ENCODE results near the gene FNDC3A.

Gene FNDC3A

GRCh38 chr13:48975856-48976575, at the start of gene FNDC3A:
TSS of gene FNDC3A (plus strand) at chr13:48975912. CDS start at chr13:49006191, 30,279 bp downstream.
- Histone ChIP-seq H3K9me3 (ENCODE audit: control insufficient read depth in 1 of 2, low read length in 2 of 2) (peaks cover 0 to 3% of the 10 kb centered on the region in 2 donors), H3K4me3 (ENCODE audit: low read depth in 1 of 2, low read length in 2 of 2) (peak within 1 kb of the TSS; percentile 79 to 89), H3K36me3 (ENCODE audit: control insufficient read depth in 1 of 2, insufficient read depth in 2 of 2, low read length in 2 of 2) (no peaks in the 10 kb centered on the region), H3K27ac (ENCODE audit: low read length) (peak within 1 kb of the TSS; percentile 93), H3K27me3 (ENCODE audit: low read depth, low read length) (no peaks in the 10 kb centered on the region), H3K4me1 (ENCODE audit: control insufficient read depth in 1 of 2, insufficient read depth in 2 of 2, low read length in 2 of 2) (peaks cover 0 to 35% of the 10 kb centered on the region in 2 donors)

- H3K27me3 ChIP-seq (ENCODE audit: low read depth, low read length): no peaks in the 10 kb centered on the region
- H3K4me3 ChIP-seq (ENCODE audit: low read depth in 1 of 2, low read length in 2 of 2): no peak overlapping the region
- no peaks in the 10 kb centered on the region for H3K9me3 ChIP-seq (ENCODE audit: control insufficient read depth in 1 of 2, low read length in 2 of 2)
- no peaks in the 10 kb centered on the region for H3K36me3 ChIP-seq (ENCODE audit: control insufficient read depth in 1 of 2, insufficient read depth in 2 of 2, low read length in 2 of 2)
- H3K4me1 ChIP-seq (ENCODE audit: control insufficient read depth in 1 of 2, insufficient read depth in 2 of 2, low read length in 2 of 2): no peaks in the 10 kb centered on the region
- no peak overlapping the region for H3K27ac ChIP-seq (ENCODE audit: low read length)
These were observed 46.8 kb upstream of the FNDC3A start for GRCh38 chr13:48928757-48929430.

- H3K9me3 ChIP-seq (ENCODE audit: control insufficient read depth in 1 of 2, low read length in 2 of 2): no peaks in the 10 kb centered on the region
- no peaks in the 10 kb centered on the region for H3K36me3 ChIP-seq (ENCODE audit: control insufficient read depth in 1 of 2, insufficient read depth in 2 of 2, low read length in 2 of 2)
- H3K27me3 ChIP-seq (ENCODE audit: low read depth, low read length): no peaks in the 10 kb centered on the region
- H3K4me1 ChIP-seq (ENCODE audit: control insufficient read depth in 1 of 2, insufficient read depth in 2 of 2, low read length in 2 of 2): no peaks in the 10 kb centered on the region
- no peak overlapping the region for H3K27ac ChIP-seq (ENCODE audit: low read length)
- no peak overlapping the region for H3K4me3 ChIP-seq (ENCODE audit: low read depth in 1 of 2, low read length in 2 of 2)
These were observed 44.8 kb upstream of the FNDC3A start for GRCh38 chr13:48930918-48931317.

- Histone ChIP-seq H3K9me3 (ENCODE audit: control insufficient read depth in 1 of 2, low read length in 2 of 2) (no peaks in the 10 kb centered on the region), H3K4me3 (ENCODE audit: low read depth in 1 of 2, low read length in 2 of 2) (no peak overlapping the region), H3K27me3 (ENCODE audit: low read depth, low read length) (no peaks in the 10 kb centered on the region), H3K36me3 (ENCODE audit: control insufficient read depth in 1 of 2, insufficient read depth in 2 of 2, low read length in 2 of 2) (no peaks in the 10 kb centered on the region), H3K4me1 (ENCODE audit: control insufficient read depth in 1 of 2, insufficient read depth in 2 of 2, low read length in 2 of 2) (no peaks in the 10 kb centered on the region), H3K27ac (ENCODE audit: low read length) (no peak overlapping the region)
These were observed 37.3 kb upstream of the FNDC3A start for GRCh38 chr13:48938308-48938943.

GRCh38 chr13:48939728-48940127, 36.0 kb upstream of the FNDC3A start:
- H3K4me1 ChIP-seq (ENCODE audit: control insufficient read depth in 1 of 2, insufficient read depth in 2 of 2, low read length in 2 of 2): no peaks in the 10 kb centered on the region
- H3K9me3 ChIP-seq (ENCODE audit: control insufficient read depth in 1 of 2, low read length in 2 of 2): no peaks in the 10 kb centered on the region
- H3K4me3 ChIP-seq (ENCODE audit: low read depth in 1 of 2, low read length in 2 of 2): no peak overlapping the region

GRCh38 chr13:48942131-48942530, 33.6 kb upstream of the FNDC3A start:
- no peaks in the 10 kb centered on the region for H3K9me3 ChIP-seq (ENCODE audit: control insufficient read depth in 1 of 2, low read length in 2 of 2)
- H3K4me1 ChIP-seq (ENCODE audit: control insufficient read depth in 1 of 2, insufficient read depth in 2 of 2, low read length in 2 of 2): no peaks in the 10 kb centered on the region
- H3K27me3 ChIP-seq (ENCODE audit: low read depth, low read length): no peaks in the 10 kb centered on the region
- H3K27ac ChIP-seq (ENCODE audit: low read length): no peak overlapping the region
- no peak overlapping the region for H3K4me3 ChIP-seq (ENCODE audit: low read depth in 1 of 2, low read length in 2 of 2)
- H3K36me3 ChIP-seq (ENCODE audit: control insufficient read depth in 1 of 2, insufficient read depth in 2 of 2, low read length in 2 of 2): no peaks in the 10 kb centered on the region

More at GRCh38 chr13:48939728-48940127, 36.0 kb upstream of the FNDC3A start:
- Histone ChIP-seq H3K36me3 (ENCODE audit: control insufficient read depth in 1 of 2, insufficient read depth in 2 of 2, low read length in 2 of 2) (no peaks in the 10 kb centered on the region), H3K27me3 (ENCODE audit: low read depth, low read length) (no peaks in the 10 kb centered on the region), H3K27ac (ENCODE audit: low read length) (no peak overlapping the region)

- no peaks in the 10 kb centered on the region for H3K4me1 ChIP-seq (ENCODE audit: control insufficient read depth in 1 of 2, insufficient read depth in 2 of 2, low read length in 2 of 2)
- no peak overlapping the region for H3K4me3 ChIP-seq (ENCODE audit: low read depth in 1 of 2, low read length in 2 of 2)
- H3K9me3 ChIP-seq (ENCODE audit: control insufficient read depth in 1 of 2, low read length in 2 of 2): no peaks in the 10 kb centered on the region
- H3K27me3 ChIP-seq (ENCODE audit: low read depth, low read length): no peaks in the 10 kb centered on the region
- H3K36me3 ChIP-seq (ENCODE audit: control insufficient read depth in 1 of 2, insufficient read depth in 2 of 2, low read length in 2 of 2): no peaks in the 10 kb centered on the region
- H3K27ac ChIP-seq (ENCODE audit: low read length): no peak overlapping the region
These were observed 31.5 kb upstream of the FNDC3A start for GRCh38 chr13:48944221-48944620.

- H3K4me1 ChIP-seq (ENCODE audit: control insufficient read depth in 1 of 2, insufficient read depth in 2 of 2, low read length in 2 of 2): no peaks in the 10 kb centered on the region
- no peaks in the 10 kb centered on the region for H3K27me3 ChIP-seq (ENCODE audit: low read depth, low read length)
- no peak overlapping the region for H3K27ac ChIP-seq (ENCODE audit: low read length)
- no peaks in the 10 kb centered on the region for H3K9me3 ChIP-seq (ENCODE audit: control insufficient read depth in 1 of 2, low read length in 2 of 2)
- no peaks in the 10 kb centered on the region for H3K36me3 ChIP-seq (ENCODE audit: control insufficient read depth in 1 of 2, insufficient read depth in 2 of 2, low read length in 2 of 2)
- no peak overlapping the region for H3K4me3 ChIP-seq (ENCODE audit: low read depth in 1 of 2, low read length in 2 of 2)
These were observed 30.1 kb upstream of the FNDC3A start for GRCh38 chr13:48945626-48946025.

GRCh38 chr13:48946163-48946562, 29.5 kb upstream of the FNDC3A start:
- Histone ChIP-seq H3K4me1 (ENCODE audit: control insufficient read depth in 1 of 2, insufficient read depth in 2 of 2, low read length in 2 of 2) (no peaks in the 10 kb centered on the region), H3K4me3 (ENCODE audit: low read depth in 1 of 2, low read length in 2 of 2) (no peak overlapping the region), H3K27me3 (ENCODE audit: low read depth, low read length) (no peaks in the 10 kb centered on the region), H3K27ac (ENCODE audit: low read length) (no peak overlapping the region), H3K9me3 (ENCODE audit: control insufficient read depth in 1 of 2, low read length in 2 of 2) (no peaks in the 10 kb centered on the region), H3K36me3 (ENCODE audit: control insufficient read depth in 1 of 2, insufficient read depth in 2 of 2, low read length in 2 of 2) (no peaks in the 10 kb centered on the region)

GRCh38 chr13:48949566-48950500, 25.9 kb upstream of the FNDC3A start:
- H3K9me3 ChIP-seq (ENCODE audit: control insufficient read depth in 1 of 2, low read length in 2 of 2): no peaks in the 10 kb centered on the region
- no peaks in the 10 kb centered on the region for H3K36me3 ChIP-seq (ENCODE audit: control insufficient read depth in 1 of 2, insufficient read depth in 2 of 2, low read length in 2 of 2)
- no peak overlapping the region for H3K27ac ChIP-seq (ENCODE audit: low read length)
- H3K4me3 ChIP-seq (ENCODE audit: low read depth in 1 of 2, low read length in 2 of 2): no peak overlapping the region
- no peaks in the 10 kb centered on the region for H3K27me3 ChIP-seq (ENCODE audit: low read depth, low read length)
- H3K4me1 ChIP-seq (ENCODE audit: control insufficient read depth in 1 of 2, insufficient read depth in 2 of 2, low read length in 2 of 2): no peaks in the 10 kb centered on the region

- no peaks in the 10 kb centered on the region for H3K36me3 ChIP-seq (ENCODE audit: control insufficient read depth in 1 of 2, insufficient read depth in 2 of 2, low read length in 2 of 2)
- H3K27ac ChIP-seq (ENCODE audit: low read length): no peak overlapping the region
These were observed 25.2 kb upstream of the FNDC3A start for GRCh38 chr13:48950501-48950875.

More at GRCh38 chr13:48950501-48950875, 25.2 kb upstream of the FNDC3A start:
- H3K4me3 ChIP-seq (ENCODE audit: low read depth in 1 of 2, low read length in 2 of 2): no peak overlapping the region
- H3K27me3 ChIP-seq (ENCODE audit: low read depth, low read length): no peaks in the 10 kb centered on the region
- no peaks in the 10 kb centered on the region for H3K4me1 ChIP-seq (ENCODE audit: control insufficient read depth in 1 of 2, insufficient read depth in 2 of 2, low read length in 2 of 2)
- H3K9me3 ChIP-seq (ENCODE audit: control insufficient read depth in 1 of 2, low read length in 2 of 2): no peaks in the 10 kb centered on the region

Data from muscle layer of duodenum (tissue), 2 donors.